Left renal cortex interstitium (tissue), 4 donors: ENCODE results near the gene GFAP. TPM values are rescaled to one million over a fixed set of nuclear protein-coding genes. Genes with fewer than 3 reads are reported as not detected.

Experiments used
- DNase-seq, 4 donors: peaks; one replicate each; pipeline ENCODE4 v3.0.0-alpha.2; 2013; ENCODE audit warnings: low read depth in 4 of 4, low spot score in 2 of 4, missing footprints in 1 of 4
- polyA plus RNA-seq, 4 donors: library from polyadenylated mRNA; unstranded; fragments of 120-200 nt; gene quantifications; one replicate each; pipeline ENCODE4 v1.2.1, GENCODE V29; 2013; ENCODE audit not compliant: insufficient read length in 4 of 4

The GFAP gene
- polyA plus RNA-seq, 4 donors: 0.78 to 8.3 (median 0.89) TPM

- no peak for DNase-seq
Observed at GRCh38 chr17:44867841-44868240, 47.5 kb downstream of the GFAP start.

DNA sequence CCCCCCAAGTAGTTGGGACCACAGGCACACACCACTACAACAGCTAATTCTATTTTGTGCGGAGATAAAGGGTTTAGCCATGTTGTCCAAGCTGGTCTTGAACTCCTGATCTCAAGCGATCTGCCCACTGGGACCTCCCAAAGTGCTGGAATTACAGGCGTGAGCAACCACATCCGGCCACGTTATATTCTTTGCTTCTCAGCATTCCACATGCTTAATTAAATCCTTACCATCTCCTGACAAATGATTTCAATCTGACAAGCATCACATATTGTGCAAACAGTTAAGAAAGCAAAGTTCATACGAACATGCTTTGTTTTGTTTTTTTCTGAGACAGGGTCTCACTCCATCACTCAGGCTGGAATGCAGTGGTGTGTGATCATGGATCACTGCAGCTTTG is 49.4 kb downstream of the GFAP start:
- DNase-seq: no peak

GRCh38 chr17:44865231-44865660 is 50.1 kb downstream of the GFAP start:
- DNase-seq: peak in 3 of 4 donors; percentile 48 to 71 (median 53)

GRCh38 chr17:44864831-44865230 is 50.5 kb downstream of the GFAP start:
- no peak for DNase-seq

- DNase-seq: no peak
Observed at GRCh38 chr17:44863061-44863918, 52.0 kb downstream of the GFAP start.

GRCh38 chr17:44862278-44862914 is 52.9 kb downstream of the GFAP start:
- DNase-seq: no peak

DNA sequence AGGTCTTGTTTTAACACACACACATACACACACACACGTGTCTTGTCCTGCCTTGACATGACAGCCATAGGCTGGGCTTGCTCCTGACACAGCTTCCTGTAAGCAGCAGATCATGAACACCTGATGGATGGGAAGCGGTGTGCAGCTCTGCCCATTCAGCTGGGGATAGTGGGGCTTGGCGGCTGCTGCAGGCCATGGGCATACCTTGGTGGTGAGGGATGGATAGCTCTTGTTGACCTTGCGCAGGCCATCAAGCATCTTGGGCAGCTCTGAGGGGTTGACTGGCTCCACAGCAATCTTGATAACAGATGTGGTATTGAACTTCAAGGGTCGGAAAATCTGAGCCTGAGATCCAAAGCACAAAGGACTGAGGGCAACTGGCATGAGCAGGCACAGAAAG is 55.6 kb downstream of the GFAP start:
- no peak for DNase-seq

DNA sequence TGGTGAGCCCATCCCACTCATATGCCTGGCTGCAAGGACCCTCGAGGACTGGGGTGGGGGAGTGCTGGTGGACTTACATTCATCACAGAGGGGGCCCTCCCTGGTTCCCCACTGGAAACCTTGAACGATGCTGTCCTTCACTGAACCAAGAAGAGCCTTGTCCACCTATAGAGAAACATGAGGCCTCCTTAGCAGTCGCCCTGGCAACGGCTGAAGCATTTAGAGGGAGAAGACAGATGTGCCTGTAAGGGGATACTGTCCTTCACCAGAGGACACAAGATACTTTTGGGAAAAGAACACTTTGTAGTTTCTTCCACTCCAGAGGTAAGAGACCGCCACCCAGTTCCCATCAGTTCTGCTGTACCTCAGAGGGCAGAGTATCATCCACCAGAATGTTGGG is 61.1 kb downstream of the GFAP start:
- DNase-seq: peak in 1 of 4 donors; percentile 41

Other genes with a start within 250 kb of the GFAP start
- 10 to 100 TPM; 30.4 to 37.4 (median 33.4) TPM for gene CCDC43, start 225.7 kb downstream of the GFAP start, polyA plus RNA-seq
- gene DBF4B, start 206.8 kb downstream of the GFAP start, polyA plus RNA-seq: 10 to 100 TPM in 2 of 4 donors, 1 to 10 TPM in 2; 8.7 to 23.5 (median 15.7) TPM
- gene ADAM11, start 156.5 kb downstream of the GFAP start, polyA plus RNA-seq: 1 to 10 TPM; 2.2 to 4.6 (median 3.2) TPM
- gene GJC1, start 85.2 kb downstream of the GFAP start, polyA plus RNA-seq: 10 to 100 TPM; 21.4 to 27.1 (median 23.8) TPM
- gene HIGD1B, start 67.6 kb downstream of the GFAP start, polyA plus RNA-seq: 1 to 10 TPM in 3 of 4 donors, under 1 TPM in 1; 0.88 to 1.7 (median 1.2) TPM
- gene EFTUD2, start 16.1 kb downstream of the GFAP start, polyA plus RNA-seq: 100 to 1,000 TPM in 2 of 4 donors, 10 to 100 TPM in 2; 93.7 to 126 (median 105) TPM
- 10 to 100 TPM in 3 of 4 donors, 1 to 10 TPM in 1; 7.3 to 20.8 (median 14.3) TPM for gene KIF18B, start 32.3 kb upstream of the GFAP start, polyA plus RNA-seq
- gene C1QL1, start 52.8 kb upstream of the GFAP start, polyA plus RNA-seq: 1 to 10 TPM; 2.0 to 3.6 (median 3.0) TPM
- 10 to 100 TPM; 46.3 to 69.4 (median 57.5) TPM for gene DCAKD, start 136.1 kb upstream of the GFAP start, polyA plus RNA-seq
- gene NMT1, start 145.8 kb upstream of the GFAP start, polyA plus RNA-seq: 10 to 100 TPM; 70.3 to 95.5 (median 74.2) TPM
- 10 to 100 TPM; 21.1 to 38.0 (median 30.0) TPM for gene PLCD3, start 217.0 kb upstream of the GFAP start, polyA plus RNA-seq
- 10 to 100 TPM; 11.4 to 19.0 (median 16.9) TPM for gene ACBD4, start 220.2 kb upstream of the GFAP start, polyA plus RNA-seq
- 10 to 100 TPM; 36.3 to 44.6 (median 43.1) TPM for gene HEXIM1, start 233.0 kb upstream of the GFAP start, polyA plus RNA-seq
- 10 to 100 TPM; 11.8 to 19.8 (median 16.6) TPM for gene HEXIM2, start 246.4 kb upstream of the GFAP start, polyA plus RNA-seq